Keratinocyte (primary cell): Measurements from ENCODE around the gene MTHFD2L. TPM values are rescaled to one million over a fixed set of nuclear protein-coding genes. Genes with fewer than 3 reads are reported as not detected.
"Not testable (repeated sequence)": the region's sequence is repeated elsewhere in the genome, so short reads cannot be mapped to it uniquely, and the experiment has no call there.

Experiments used
- DNase-seq: peaks from one replicate; pipeline ENCODE4 v3.0.0-alpha.2; 2011; ENCODE audit warnings: low read depth, missing footprints, low spot score
- FAIRE-seq: peaks from 2 replicates; lab custom pipeline; 2011; peaks lifted over from hg19 to GRCh38; lab: Jason Lieb, UNC
- H2AFZ ChIP-seq: 2 replicates; pipeline ENCODE4 v1.6.0; 2012; ENCODE audit warnings: low read length, control low read depth, inconsistent platforms; ENCODE audit not compliant: control insufficient read depth
- H3K27ac ChIP-seq: 2 replicates; pipeline ENCODE4 v1.5.1; 2011; ENCODE audit warnings: low read length; ENCODE audit not compliant: control insufficient read depth, insufficient read depth
- H3K27me3 ChIP-seq: 3 replicates; pipeline ENCODE4 v1.6.0; 2011; ENCODE audit warnings: low read length; ENCODE audit not compliant: control insufficient read depth, insufficient read depth; ENCODE audit errors: extremely low read depth
- H3K36me3 ChIP-seq, 2 experiments: 2 replicates in 1 of 2; 3 replicates in 1 of 2; pipeline ENCODE4 v1.5.1; 2011; ENCODE audit warnings: low read length in 2 of 2, mild to moderate bottlenecking in 1 of 2; ENCODE audit not compliant: control insufficient read depth in 2 of 2, insufficient read depth in 2 of 2; ENCODE audit errors: extremely low read depth in 1 of 2
- H3K4me1 ChIP-seq: 3 replicates; pipeline ENCODE4 v1.5.1; 2011; ENCODE audit warnings: low read length; ENCODE audit not compliant: control insufficient read depth, insufficient read depth; ENCODE audit errors: extremely low read depth
- H3K4me2 ChIP-seq: 3 replicates; pipeline ENCODE4 v1.6.0; 2011; ENCODE audit warnings: low read depth, low read length; ENCODE audit not compliant: control insufficient read depth, insufficient read depth; ENCODE audit errors: extremely low read depth
- H3K4me3 ChIP-seq, 3 experiments: fragments of 200-600 bp in 1 of 3; sonication (generic) in 1 of 3; 2 replicates in 2 of 3; 3 replicates in 1 of 3; pipeline ENCODE4 v1.5.1; 2011 to 2016; ENCODE audit warnings: low read length in 3 of 3, mild to moderate bottlenecking in 3 of 3, control low read depth in 2 of 3, inconsistent platforms in 1 of 3, low read depth in 1 of 3, mixed read lengths in 1 of 3, mixed run types in 1 of 3, moderate library complexity in 1 of 3; ENCODE audit not compliant: control insufficient read depth in 2 of 3, insufficient read depth in 2 of 3; ENCODE audit errors: extremely low read depth in 1 of 3
- H3K79me2 ChIP-seq: 2 replicates; pipeline ENCODE4 v1.6.0; 2012; ENCODE audit warnings: low read length; ENCODE audit not compliant: control insufficient read depth, insufficient read depth
- H3K9ac ChIP-seq: 3 replicates; pipeline ENCODE4 v1.6.0; 2011; ENCODE audit warnings: low read length; ENCODE audit not compliant: control insufficient read depth, insufficient read depth; ENCODE audit errors: extremely low read depth
- H3K9me1 ChIP-seq: 3 replicates; pipeline ENCODE4 v1.6.0; 2011; ENCODE audit warnings: low read length; ENCODE audit not compliant: control insufficient read depth, insufficient read depth; ENCODE audit errors: extremely low read depth
- H3K9me3 ChIP-seq: 2 replicates; pipeline ENCODE4 v1.5.1; 2012; ENCODE audit warnings: low read depth, low read length; ENCODE audit not compliant: control insufficient read depth
- H4K20me1 ChIP-seq: 3 replicates; pipeline ENCODE4 v1.6.0; 2011; ENCODE audit warnings: low read length; ENCODE audit not compliant: control insufficient read depth, insufficient read depth; ENCODE audit errors: extremely low read depth
- EZH2 ChIP-seq: IDR thresholded peaks from one replicate; pipeline ENCODE4 v1.6.1; 2012; ENCODE audit warnings: inconsistent platforms, mild to moderate bottlenecking, low read length, moderate library complexity
- dilution Hi-C: fragments of 300-500 bp; cut with MboI; formaldehyde crosslinking; loops from one replicate; pipeline ENCODE4 v1.7.0; 2020; ENCODE audit warnings: low sequenced_read_pairs; ENCODE audit not compliant: extremely low pct_ligation_motif_present
- polyA plus RNA-seq, 5 experiments: library from polyadenylated mRNA; depleted of rRNA in 3 of 5; stranded (reverse) in 3 of 5; stranded (forward) in 1 of 5; unstranded in 1 of 5; fragments of >200 nt; gene quantifications; 1 replicate in 1 of 5; 2 replicates in 3 of 5; 3 replicates in 1 of 5; pipeline versions ENCODE4 v1.2.1 to v1.2.3, GENCODE V29; 2011 to 2012; ENCODE audit warnings: missing spikeins in 2 of 5, low read depth in 1 of 5, low replicate concordance in 1 of 5
- TF ChIP-seq, protein P1 (sequence below), 3 experiments: IDR thresholded peaks in 1 of 3; conservative IDR thresholded peaks in 1 of 3; optimal IDR thresholded peaks in 1 of 3; 2 replicates in 2 of 3; 3 replicates in 1 of 3; pipeline versions ENCODE3 to v1.5.1; 2011; ENCODE audit warnings: low read length in 3 of 3, mild to moderate bottlenecking in 3 of 3, moderate library complexity in 2 of 3, control low read depth in 1 of 3, inconsistent platforms in 1 of 3; ENCODE audit not compliant: insufficient read depth in 2 of 3; ENCODE audit errors: extremely low read depth in 1 of 3

Gene MTHFD2L
- polyA plus RNA-seq, 1 donor (not counting 4 experiments of a cell fraction or from before 2014, with no cell fraction given): 30.4 TPM

DNA sequence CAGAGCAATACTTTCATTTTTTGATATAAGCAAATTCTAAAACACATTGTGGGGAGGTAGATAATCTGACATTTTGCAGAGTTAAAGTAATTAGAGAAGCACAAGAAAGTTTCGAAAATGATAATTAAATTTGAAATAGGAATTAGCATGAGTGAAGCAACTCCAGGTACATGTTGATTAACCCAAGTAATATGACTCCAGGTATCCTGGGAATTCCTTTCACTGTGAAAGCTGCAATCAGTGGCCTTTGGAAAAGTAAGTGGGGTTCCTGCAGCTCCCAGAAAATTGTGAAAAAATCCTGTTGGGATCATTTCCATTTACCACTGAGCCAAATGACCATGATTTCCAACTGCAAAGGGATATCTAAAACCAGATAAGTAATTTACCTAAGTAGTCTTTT is 32.9 kb upstream of the MTHFD2L start:
- H3K4me1 ChIP-seq: no peaks in the 10 kb centered on the region

DNA sequence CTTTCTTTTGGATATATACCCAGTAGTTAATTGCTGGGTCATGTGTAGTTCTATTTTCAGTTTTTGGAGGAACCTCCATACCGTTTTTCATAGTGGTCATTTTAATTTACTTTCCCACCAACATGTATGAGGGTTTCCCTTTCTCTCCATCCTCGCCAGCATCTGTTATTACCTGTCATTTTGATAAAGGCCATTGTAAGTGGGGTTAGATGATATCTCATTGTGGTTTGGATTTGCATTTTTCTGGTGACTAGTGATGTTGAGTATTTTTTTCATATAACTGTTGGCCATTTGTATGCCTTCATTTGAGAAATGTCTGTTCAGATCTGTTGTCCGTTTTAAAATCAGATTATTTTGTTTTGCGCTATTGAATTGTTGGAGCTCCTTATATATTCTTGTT is 30.2 kb upstream of the MTHFD2L start:
- no peaks in the 10 kb centered on the region for H3K4me1 ChIP-seq
- H3K9ac ChIP-seq: no peak overlapping the region
- no peak for DNase-seq
- no peaks in the 10 kb centered on the region for H3K9me3 ChIP-seq
- no peaks in the 10 kb centered on the region for H3K9me1 ChIP-seq
- no peak overlapping the region for H3K27ac ChIP-seq
- TF ChIP-seq EZH2: no peak
- TF ChIP-seq, protein P1, sequence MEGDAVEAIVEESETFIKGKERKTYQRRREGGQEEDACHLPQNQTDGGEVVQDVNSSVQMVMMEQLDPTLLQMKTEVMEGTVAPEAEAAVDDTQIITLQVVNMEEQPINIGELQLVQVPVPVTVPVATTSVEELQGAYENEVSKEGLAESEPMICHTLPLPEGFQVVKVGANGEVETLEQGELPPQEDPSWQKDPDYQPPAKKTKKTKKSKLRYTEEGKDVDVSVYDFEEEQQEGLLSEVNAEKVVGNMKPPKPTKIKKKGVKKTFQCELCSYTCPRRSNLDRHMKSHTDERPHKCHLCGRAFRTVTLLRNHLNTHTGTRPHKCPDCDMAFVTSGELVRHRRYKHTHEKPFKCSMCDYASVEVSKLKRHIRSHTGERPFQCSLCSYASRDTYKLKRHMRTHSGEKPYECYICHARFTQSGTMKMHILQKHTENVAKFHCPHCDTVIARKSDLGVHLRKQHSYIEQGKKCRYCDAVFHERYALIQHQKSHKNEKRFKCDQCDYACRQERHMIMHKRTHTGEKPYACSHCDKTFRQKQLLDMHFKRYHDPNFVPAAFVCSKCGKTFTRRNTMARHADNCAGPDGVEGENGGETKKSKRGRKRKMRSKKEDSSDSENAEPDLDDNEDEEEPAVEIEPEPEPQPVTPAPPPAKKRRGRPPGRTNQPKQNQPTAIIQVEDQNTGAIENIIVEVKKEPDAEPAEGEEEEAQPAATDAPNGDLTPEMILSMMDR (optimal IDR thresholded peaks at IDR 0.05 in 1 of 3, IDR thresholded peaks at IDR 0.05 in 1 of 3, conservative IDR thresholded peaks at IDR 0.05 in 1 of 3; ENCODE audit: extremely low read depth in 1 of 3, insufficient read depth in 2 of 3, low read length in 3 of 3): no peak
- H3K27me3 ChIP-seq: no peaks in the 10 kb centered on the region
- no peak overlapping the region for H3K4me2 ChIP-seq
- no peaks in the 10 kb centered on the region for H4K20me1 ChIP-seq
- H3K36me3 ChIP-seq: peaks cover 3 to 11% of the 10 kb centered on the region in 2 experiments
- dilution Hi-C loops: no loop called here
- H3K79me2 ChIP-seq: peaks cover 2% of the 10 kb centered on the region
- no peak for FAIRE-seq
- no peak overlapping the region for H3K4me3 ChIP-seq
- H2AFZ ChIP-seq: no peak overlapping the region

More for the DNA sequence above, 32.9 kb upstream of the MTHFD2L start:
- H3K79me2 ChIP-seq: peaks cover 4% of the 10 kb centered on the region
- dilution Hi-C loops: no loop called here
- no peak for DNase-seq
- H4K20me1 ChIP-seq: no peaks in the 10 kb centered on the region
- H3K9me3 ChIP-seq: no peaks in the 10 kb centered on the region
- no peaks in the 10 kb centered on the region for H3K9me1 ChIP-seq
- no peak for FAIRE-seq
- H3K27ac ChIP-seq: no peak overlapping the region
- H3K4me2 ChIP-seq: no peak overlapping the region
- peaks cover 7 to 15% of the 10 kb centered on the region in 2 experiments for H3K36me3 ChIP-seq
- no peak overlapping the region for H3K9ac ChIP-seq
- no peak overlapping the region for H3K4me3 ChIP-seq
- TF ChIP-seq EZH2: no peak
- TF ChIP-seq, protein P1 (optimal IDR thresholded peaks at IDR 0.05 in 1 of 3, IDR thresholded peaks at IDR 0.05 in 1 of 3, conservative IDR thresholded peaks at IDR 0.05 in 1 of 3; ENCODE audit: extremely low read depth in 1 of 3, insufficient read depth in 2 of 3, low read length in 3 of 3): no peak
- H2AFZ ChIP-seq: no peak overlapping the region
- no peaks in the 10 kb centered on the region for H3K27me3 ChIP-seq

DNA sequence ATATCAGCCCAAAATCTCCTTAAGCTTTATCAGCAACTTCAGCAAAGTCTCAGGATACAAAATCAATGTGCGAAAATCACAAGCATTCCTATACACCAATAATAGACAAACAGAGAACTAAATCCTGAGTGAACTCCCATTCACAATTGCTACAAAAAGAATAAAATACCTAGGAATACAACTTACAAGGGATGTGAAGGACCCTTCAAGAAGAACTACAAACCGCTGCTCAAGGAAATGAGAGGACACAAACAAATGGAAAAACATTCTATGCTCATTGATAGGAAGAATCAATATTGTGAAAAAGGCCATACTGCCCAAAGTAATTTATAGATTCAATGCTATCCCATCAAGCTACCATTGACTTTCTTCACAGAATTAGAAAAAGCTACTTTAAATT is 27.1 kb upstream of the MTHFD2L start:
- H3K9ac ChIP-seq, H3K9me3 ChIP-seq, H3K9me1 ChIP-seq, H3K79me2 ChIP-seq, dilution Hi-C loops, H3K27me3 ChIP-seq, H3K4me2 ChIP-seq, H2AFZ ChIP-seq, DNase-seq, FAIRE-seq, H3K4me3 ChIP-seq, H4K20me1 ChIP-seq, H3K27ac ChIP-seq, H3K4me1 ChIP-seq: not testable (repeated sequence)
- peaks cover 4 to 16% of the 10 kb centered on the region in 2 experiments for H3K36me3 ChIP-seq

DNA sequence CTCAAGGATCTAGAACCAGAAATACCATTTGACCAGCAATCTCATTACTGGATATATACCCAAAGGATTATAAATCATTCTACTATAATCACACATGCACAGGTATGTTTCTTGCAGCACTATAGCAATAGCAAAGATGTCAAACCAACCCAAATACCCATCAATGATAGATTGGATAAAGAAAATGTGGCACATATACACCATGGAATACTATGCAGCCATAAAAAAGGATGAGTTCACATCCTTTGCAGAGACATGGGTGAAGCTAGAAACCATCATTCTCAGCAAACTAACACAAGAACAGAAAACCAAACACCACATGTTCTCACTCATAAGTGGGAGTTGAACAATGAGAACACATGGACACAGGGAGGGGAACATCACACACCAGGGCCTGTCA is 25.7 kb upstream of the MTHFD2L start:
- H4K20me1 ChIP-seq, H3K27ac ChIP-seq, H3K4me2 ChIP-seq, dilution Hi-C loops, H3K27me3 ChIP-seq, H3K4me3 ChIP-seq, H2AFZ ChIP-seq, H3K9me1 ChIP-seq, H3K9me3 ChIP-seq, H3K79me2 ChIP-seq, H3K4me1 ChIP-seq, DNase-seq, H3K9ac ChIP-seq, FAIRE-seq: not testable (repeated sequence)
- peaks cover 3 to 15% of the 10 kb centered on the region in 2 experiments for H3K36me3 ChIP-seq
